SU-DHL-6 (cell line): Measurements from ENCODE around the gene KDM2B.

Experiments
- H2AFZ ChIP-seq: fragments of 200-600 bp; sonication (generic); 2 replicates; pipeline ENCODE4 v1.6.1; 2014; ENCODE audit warnings: low read depth, mild to moderate bottlenecking, moderate library complexity, mixed read lengths, antibody characterized with exemption, low read length; ENCODE audit not compliant: severe bottlenecking
- H3F3A ChIP-seq: fragments of 200-600 bp; shearing (Covaris generic); 2 replicates; pipeline ENCODE4 v1.6.0; 2016; ENCODE audit warnings: antibody characterized with exemption, mild to moderate bottlenecking; ENCODE audit not compliant: insufficient read depth
- H3K27ac ChIP-seq: fragments of 200-600 bp; sonication (generic); 2 replicates; pipeline ENCODE4 v1.5.1; 2016; ENCODE audit warnings: low read depth, mild to moderate bottlenecking, low read length, moderate library complexity, mixed read lengths
- H3K27me3 ChIP-seq: fragments of 200-600 bp; sonication (generic), shearing (Covaris generic); 2 replicates; pipeline ENCODE4 v1.6.0; 2014; ENCODE audit warnings: mild to moderate bottlenecking, low read length
- H3K36me3 ChIP-seq: fragments of 200-600 bp; sonication (generic); 2 replicates; pipeline ENCODE4 v1.6.1; 2014; ENCODE audit warnings: mild to moderate bottlenecking, low read length, mixed read lengths
- H3K4me2 ChIP-seq: fragments of 300-600, 200-600 bp; shearing (Covaris generic), sonication (generic); 2 replicates; pipeline ENCODE4 v1.6.0; 2014; ENCODE audit warnings: low read length, low read depth, mild to moderate bottlenecking; ENCODE audit not compliant: poor library complexity, severe bottlenecking
- H3K4me3 ChIP-seq: fragments of 200-600 bp; sonication (generic); 2 replicates; pipeline ENCODE4 v1.5.1; 2014; ENCODE audit warnings: antibody characterized with exemption, low read length, mild to moderate bottlenecking, mixed read lengths; ENCODE audit not compliant: insufficient read depth, poor library complexity, severe bottlenecking
- H3K79me2 ChIP-seq: fragments of 200-600 bp; sonication (generic); 2 replicates; pipeline ENCODE4 v1.6.1; 2014; ENCODE audit warnings: mild to moderate bottlenecking, low read length, moderate library complexity; ENCODE audit not compliant: insufficient read depth
- H3K9ac ChIP-seq: fragments of 200-600 bp; sonication (generic); 2 replicates; pipeline ENCODE4 v1.7.0; 2014; ENCODE audit warnings: mild to moderate bottlenecking, low read length
- H3K9me2 ChIP-seq: fragments of 200-600 bp; sonication (generic); replicated peaks from 2 replicates; pipeline ENCODE4 v1.6.1; 2014; ENCODE audit warnings: low read length; ENCODE audit not compliant: insufficient read depth
- H3K9me3 ChIP-seq: fragments of 200-600 bp; sonication (generic); 2 replicates; pipeline ENCODE4 v1.6.1; 2014; ENCODE audit warnings: low read length, mixed read lengths; ENCODE audit not compliant: insufficient read depth
- H4K20me1 ChIP-seq: fragments of 200-600 bp; sonication (generic); 2 replicates; pipeline ENCODE4 v1.6.1; 2014; ENCODE audit warnings: low read depth, mild to moderate bottlenecking, antibody characterized with exemption, low read length, moderate library complexity, mixed read lengths
- EZH2phosphoT487 ChIP-seq: fragments of 200-600 bp; sonication (generic), shearing (Covaris generic); conservative IDR thresholded peaks from 2 replicates; pipeline ENCODE4 v1.6.1; 2018; ENCODE audit warnings: mild to moderate bottlenecking, antibody characterized with exemption, low read length, moderate library complexity, mixed read lengths
- TF ChIP-seq, protein P1 (sequence below): fragments of 200-600 bp; sonication (generic); IDR thresholded peaks from one replicate; pipeline ENCODE4 v1.5.1; 2017; ENCODE audit warnings: antibody characterized with exemption, mild to moderate bottlenecking, low read length, moderate library complexity; ENCODE audit not compliant: insufficient read depth, poor library complexity, severe bottlenecking

The KDM2B gene

DNA sequence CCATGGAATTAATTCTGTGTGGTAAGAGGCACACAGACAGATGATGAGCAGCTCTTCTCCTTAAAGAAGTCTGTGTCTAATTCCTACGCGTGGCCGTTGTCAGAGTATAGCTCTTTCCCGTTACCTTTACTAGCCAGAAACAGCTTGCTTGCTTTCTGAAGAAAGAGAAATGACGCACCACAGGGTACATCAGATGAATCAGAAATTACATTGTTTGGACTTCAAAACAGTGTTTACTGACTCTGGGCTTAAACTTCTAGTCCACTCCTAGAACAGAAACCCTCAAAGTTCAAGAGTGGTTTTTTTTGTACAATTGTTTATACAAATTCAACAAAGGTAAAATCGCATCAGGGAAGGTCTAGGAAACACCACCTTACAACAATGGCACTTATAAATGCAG, 151.9 kb downstream of the KDM2B start:
- Histone ChIP-seq H3F3A (peaks cover 52% of the 10 kb centered on the region), H3K27ac (no peak overlapping the region), H3K4me2 (no peak overlapping the region), H3K79me2 (peaks cover 4% of the 10 kb centered on the region; the same call in 1 of the 2 replicates), H2AFZ (no peak overlapping the region), H3K9me3 (no peaks in the 10 kb centered on the region), H3K9me2 (no peaks in the 10 kb centered on the region), H3K4me3 (no peak overlapping the region), H3K36me3 (peaks cover 45% of the 10 kb centered on the region), H3K9ac (no peak overlapping the region), H3K27me3 (no peaks in the 10 kb centered on the region), H4K20me1 (no peaks in the 10 kb centered on the region)
- TF ChIP-seq, protein P1, sequence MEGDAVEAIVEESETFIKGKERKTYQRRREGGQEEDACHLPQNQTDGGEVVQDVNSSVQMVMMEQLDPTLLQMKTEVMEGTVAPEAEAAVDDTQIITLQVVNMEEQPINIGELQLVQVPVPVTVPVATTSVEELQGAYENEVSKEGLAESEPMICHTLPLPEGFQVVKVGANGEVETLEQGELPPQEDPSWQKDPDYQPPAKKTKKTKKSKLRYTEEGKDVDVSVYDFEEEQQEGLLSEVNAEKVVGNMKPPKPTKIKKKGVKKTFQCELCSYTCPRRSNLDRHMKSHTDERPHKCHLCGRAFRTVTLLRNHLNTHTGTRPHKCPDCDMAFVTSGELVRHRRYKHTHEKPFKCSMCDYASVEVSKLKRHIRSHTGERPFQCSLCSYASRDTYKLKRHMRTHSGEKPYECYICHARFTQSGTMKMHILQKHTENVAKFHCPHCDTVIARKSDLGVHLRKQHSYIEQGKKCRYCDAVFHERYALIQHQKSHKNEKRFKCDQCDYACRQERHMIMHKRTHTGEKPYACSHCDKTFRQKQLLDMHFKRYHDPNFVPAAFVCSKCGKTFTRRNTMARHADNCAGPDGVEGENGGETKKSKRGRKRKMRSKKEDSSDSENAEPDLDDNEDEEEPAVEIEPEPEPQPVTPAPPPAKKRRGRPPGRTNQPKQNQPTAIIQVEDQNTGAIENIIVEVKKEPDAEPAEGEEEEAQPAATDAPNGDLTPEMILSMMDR, result no peak
- TF ChIP-seq EZH2phosphoT487, result no peak

DNA sequence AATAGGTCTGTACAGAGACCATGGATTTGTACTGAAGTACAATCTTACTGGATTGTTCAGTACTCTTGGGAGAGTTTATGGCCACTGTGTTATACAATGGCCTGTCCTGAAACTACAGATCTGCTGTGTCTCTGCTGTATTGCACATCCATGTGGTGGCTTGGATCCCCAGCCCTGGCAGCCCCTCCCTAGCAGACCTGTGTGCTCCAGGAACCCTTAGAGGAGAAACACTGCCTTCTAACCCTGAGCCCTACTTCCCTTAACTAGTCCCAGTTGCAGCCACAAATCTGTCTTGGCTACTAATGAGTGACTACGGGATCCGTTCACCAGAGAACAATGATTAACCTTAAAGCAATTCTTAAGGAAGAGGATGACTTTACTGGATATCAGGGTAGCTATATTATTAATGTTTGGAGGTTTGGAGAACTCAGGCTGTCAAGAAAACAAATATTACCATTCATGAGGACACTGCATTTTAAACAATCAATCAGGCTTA, 153.2 kb downstream of the KDM2B start:
- Histone ChIP-seq H3K9ac (no peak overlapping the region), H3K27me3 (no peaks in the 10 kb centered on the region), H3K79me2 (peaks cover 4% of the 10 kb centered on the region; the same call in 1 of the 2 replicates), H3K27ac (no peak overlapping the region), H3F3A (peaks cover 59% of the 10 kb centered on the region), H3K4me2 (no peak overlapping the region), H2AFZ (no peak overlapping the region), H3K9me2 (no peaks in the 10 kb centered on the region), H3K9me3 (no peaks in the 10 kb centered on the region), H3K4me3 (no peak overlapping the region), H4K20me1 (no peaks in the 10 kb centered on the region), H3K36me3 (peaks cover 49% of the 10 kb centered on the region)
- TF ChIP-seq, protein P1, result no peak
- no peak for TF ChIP-seq EZH2phosphoT487

DNA sequence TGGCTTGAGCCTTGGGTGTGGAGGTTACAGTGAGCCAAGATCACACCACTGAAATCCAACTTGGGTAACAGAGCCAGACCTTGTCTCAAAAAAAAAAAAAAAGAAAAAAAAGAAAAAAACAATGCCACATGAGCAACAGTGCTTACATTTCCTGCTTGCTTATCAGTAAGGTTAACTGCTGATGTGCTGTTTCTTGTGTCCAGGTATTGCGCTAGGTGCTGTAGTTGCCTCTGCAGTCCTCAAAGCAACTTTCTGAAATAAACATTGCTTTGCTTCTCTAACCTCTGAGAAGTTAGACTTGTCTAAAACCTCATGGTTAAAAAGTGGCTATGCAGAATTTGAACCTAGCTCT, 156.2 kb downstream of the KDM2B start:
- Histone ChIP-seq H3K9me3 (no peaks in the 10 kb centered on the region), H3F3A (peaks cover 56% of the 10 kb centered on the region), H3K36me3 (peaks cover 46% of the 10 kb centered on the region), H3K9me2 (no peaks in the 10 kb centered on the region), H3K4me3 (peak overlapping the region; percentile 11), H3K4me2 (peak overlapping the region; percentile 65), H3K27ac (peak overlapping the region; percentile 98), H3K27me3 (no peaks in the 10 kb centered on the region), H2AFZ (no peak overlapping the region), H3K79me2 (peaks cover 7% of the 10 kb centered on the region; the same call in 1 of the 2 replicates), H3K9ac (peak overlapping the region; percentile 18; the same call in 1 of the 2 replicates), H4K20me1 (no peaks in the 10 kb centered on the region)
- no peak for TF ChIP-seq EZH2phosphoT487
- TF ChIP-seq, protein P1, result no peak
